Measurements from ENCODE around the gene BMPR1B.

Gene BMPR1B

DNA sequence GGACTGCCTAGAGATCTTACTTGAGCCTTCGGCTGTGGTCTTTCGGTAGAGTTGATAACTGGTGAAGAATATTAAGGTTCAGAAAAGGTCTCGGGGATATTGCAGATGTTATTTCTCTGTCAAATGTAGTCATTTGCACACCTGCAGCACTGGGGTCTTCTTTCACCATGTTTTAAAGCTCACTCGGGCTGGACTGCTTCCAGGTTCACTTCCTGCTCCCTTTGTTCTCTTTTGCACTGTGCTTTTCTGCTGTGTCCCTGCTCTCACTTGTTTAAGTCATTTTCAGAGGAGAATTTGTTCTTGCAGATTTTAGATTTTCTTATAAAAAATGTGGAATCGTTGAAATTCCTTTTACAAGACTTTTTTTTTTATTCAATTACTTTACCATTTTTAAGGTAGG, 68.5 kb downstream of the BMPR1B start:
- no peak overlapping the region for H3K9ac ChIP-seq (ENCODE audit: low read length)
- no peaks in the 10 kb centered on the region for H3K36me3 ChIP-seq (replicated peaks; ENCODE audit: insufficient read depth, low read length)
- H3K4me3 ChIP-seq (ENCODE audit: low read length) = no peak overlapping the region
- no peak for DNase-seq
- no peak overlapping the region for H2AFZ ChIP-seq (ENCODE audit: low read length)
- H3K4me2 ChIP-seq (ENCODE audit: low read depth, low read length) = no peak overlapping the region
- H3K9me3 ChIP-seq (replicated peaks; ENCODE audit: insufficient read depth, low read length) = no peaks in the 10 kb centered on the region
- no peaks in the 10 kb centered on the region for H3F3A ChIP-seq (ENCODE audit: insufficient read depth, low read length)
- H3K27ac ChIP-seq (ENCODE audit: low read length) = no peak overlapping the region
- no peaks in the 10 kb centered on the region for H3K4me1 ChIP-seq (ENCODE audit: low read length)
- H3K9me2 ChIP-seq (replicated peaks; ENCODE audit: insufficient read depth, low read length) = no peaks in the 10 kb centered on the region
- no peak for TF ChIP-seq CTCF (IDR thresholded peaks at IDR 0.05; ENCODE audit: low read length)
- no peak for TF ChIP-seq EZH2phosphoT487 (IDR thresholded peaks at IDR 0.05; ENCODE audit: low read length)
- no peak for TF ChIP-seq EZH2 (optimal IDR thresholded peaks at IDR 0.05; ENCODE audit: low read depth, low read length)
- H3K79me2 ChIP-seq (ENCODE audit: low read length) = no peaks in the 10 kb centered on the region
- no peaks in the 10 kb centered on the region for H3K27me3 ChIP-seq (replicated peaks; ENCODE audit: insufficient read depth, low read length)
- no peaks in the 10 kb centered on the region for H4K20me1 ChIP-seq (ENCODE audit: insufficient read depth, low read length)

GRCh38 chr4:94827481-94828110, 69.8 kb downstream of the BMPR1B start:
- Histone ChIP-seq H3K4me2 (ENCODE audit: low read depth, low read length) (no peak overlapping the region), H3K9ac (ENCODE audit: low read length) (no peak overlapping the region), H3K9me2 (replicated peaks; ENCODE audit: insufficient read depth, low read length) (no peaks in the 10 kb centered on the region), H3K79me2 (ENCODE audit: low read length) (no peaks in the 10 kb centered on the region), H3F3A (ENCODE audit: insufficient read depth, low read length) (no peaks in the 10 kb centered on the region), H3K27me3 (replicated peaks; ENCODE audit: insufficient read depth, low read length) (no peaks in the 10 kb centered on the region), H3K4me3 (ENCODE audit: low read length) (no peak overlapping the region), H2AFZ (ENCODE audit: low read length) (no peak overlapping the region), H3K4me1 (ENCODE audit: low read length) (no peaks in the 10 kb centered on the region), H4K20me1 (ENCODE audit: insufficient read depth, low read length) (no peaks in the 10 kb centered on the region), H3K27ac (ENCODE audit: low read length) (no peak overlapping the region), H3K9me3 (replicated peaks; ENCODE audit: insufficient read depth, low read length) (no peaks in the 10 kb centered on the region), H3K36me3 (replicated peaks; ENCODE audit: insufficient read depth, low read length) (no peaks in the 10 kb centered on the region)
- DNase-seq = no peak
- TF ChIP-seq EZH2 (optimal IDR thresholded peaks at IDR 0.05; ENCODE audit: low read depth, low read length) (no peak), CTCF (IDR thresholded peaks at IDR 0.05; ENCODE audit: low read length) (no peak), EZH2phosphoT487 (IDR thresholded peaks at IDR 0.05; ENCODE audit: low read length) (no peak)

GRCh38 chr4:94828882-94829281, 71.1 kb downstream of the BMPR1B start:
- no peak overlapping the region for H2AFZ ChIP-seq (ENCODE audit: low read length)
- TF ChIP-seq CTCF (IDR thresholded peaks at IDR 0.05; ENCODE audit: low read length) (no peak), EZH2 (optimal IDR thresholded peaks at IDR 0.05; ENCODE audit: low read depth, low read length) (no peak), EZH2phosphoT487 (IDR thresholded peaks at IDR 0.05; ENCODE audit: low read length) (no peak)
- no peak for DNase-seq
- H3K79me2 ChIP-seq (ENCODE audit: low read length) = no peaks in the 10 kb centered on the region
- H3K4me2 ChIP-seq (ENCODE audit: low read depth, low read length) = no peak overlapping the region
- H3K9ac ChIP-seq (ENCODE audit: low read length) = no peak overlapping the region
- H3K4me3 ChIP-seq (ENCODE audit: low read length) = no peak overlapping the region
- H3K27me3 ChIP-seq (replicated peaks; ENCODE audit: insufficient read depth, low read length) = no peaks in the 10 kb centered on the region
- no peaks in the 10 kb centered on the region for H4K20me1 ChIP-seq (ENCODE audit: insufficient read depth, low read length)
- H3K27ac ChIP-seq (ENCODE audit: low read length) = no peak overlapping the region
- H3K4me1 ChIP-seq (ENCODE audit: low read length) = no peaks in the 10 kb centered on the region
- no peaks in the 10 kb centered on the region for H3K9me3 ChIP-seq (replicated peaks; ENCODE audit: insufficient read depth, low read length)
- no peaks in the 10 kb centered on the region for H3K36me3 ChIP-seq (replicated peaks; ENCODE audit: insufficient read depth, low read length)
- no peaks in the 10 kb centered on the region for H3K9me2 ChIP-seq (replicated peaks; ENCODE audit: insufficient read depth, low read length)
- no peaks in the 10 kb centered on the region for H3F3A ChIP-seq (ENCODE audit: insufficient read depth, low read length)

Measured in MM.1S (cell line).